ENCODE data around the gene TOX3.

GRCh38 chr16:52422307-52422706 is 124.6 kb downstream of the TOX3 start:
- TF ChIP-seq EZH2 (IDR thresholded peaks at IDR 0.05) (no peak), CTCF (IDR thresholded peaks at IDR 0.05) (no peak)

All from neural progenitor cell (in vitro differentiated cells).